A549 (cell line): ENCODE results near the gene OPN1SW.

Experiments
- CHD4 ChIP-seq: fragments of 200-600 bp; sonication (generic); IDR thresholded peaks from 2 replicates; pipeline ENCODE4 v1.6.1; 2016; ENCODE audit warnings: antibody characterized with exemption, mild to moderate bottlenecking, borderline replicate concordance
- MYC ChIP-seq: IDR thresholded peaks from 2 replicates; pipeline ENCODE4 v1.6.1; 2012; ENCODE audit warnings: mild to moderate bottlenecking, inconsistent platforms, low read length, improper control_type of control experiment, borderline replicate concordance

DNA sequence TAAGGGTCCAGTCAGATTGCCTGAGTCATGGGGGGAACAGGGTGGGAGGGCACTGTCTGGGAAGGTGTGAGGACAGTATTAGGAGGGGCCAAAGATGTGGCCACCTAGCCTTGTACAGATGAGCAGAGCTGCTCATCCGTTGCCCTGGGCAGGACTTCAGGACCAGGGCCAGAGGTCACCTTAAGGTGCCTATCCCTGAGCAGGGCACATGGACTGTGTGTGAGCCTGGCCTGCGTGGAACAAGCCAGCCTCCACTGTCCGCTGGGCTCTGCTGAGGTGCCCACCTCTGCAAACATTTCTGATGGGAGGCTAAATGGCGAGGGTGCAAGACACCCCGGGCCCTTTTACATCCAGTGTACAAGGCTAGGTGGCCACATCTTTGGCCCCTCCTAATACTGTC, 3.4 kb upstream of the OPN1SW start:
- TF ChIP-seq MYC (no peak), CHD4 (no peak)
